Heart right ventricle (tissue), 16 donors: ENCODE measurements around the gene PACS1. TPM values are rescaled to one million over a fixed set of nuclear protein-coding genes. Genes with fewer than 3 reads are reported as not detected.

ENCODE experiments used
- ATAC-seq, 8 donors: fragments of 200-7000 bp; cut with Tn5 transposase; one replicate each; pipeline ENCODE4 v1.9.1; 2020; ENCODE audit warnings: mild to moderate bottlenecking in 8 of 8, moderate library complexity in 8 of 8, moderate number of reproducible peaks in 1 of 8
- DNase-seq, 2 donors: peaks; one replicate each; pipeline ENCODE4 v3.0.0-alpha.2; 2020
- H3K27ac ChIP-seq, 10 donors: fragments of 200-600 bp; sonication (generic) in 2 of 10; one replicate each; pipeline versions ENCODE4 v1.5.0 to v1.8.0; 2020 to 2022; ENCODE audit warnings: mild to moderate bottlenecking in 3 of 10
- H3K27me3 ChIP-seq, 7 donors: fragments of 200-600 bp; one replicate each; pipeline ENCODE4 v1.8.0; 2021 to 2022; ENCODE audit warnings: mild to moderate bottlenecking in 2 of 7
- H3K36me3 ChIP-seq, 9 donors: fragments of 200-600 bp; sonication (generic) in 1 of 9; one replicate each; pipeline versions ENCODE4 v1.5.0 to v1.8.0; 2020 to 2022; ENCODE audit warnings: mild to moderate bottlenecking in 2 of 9
- H3K4me1 ChIP-seq, 9 donors: fragments of 200-600 bp; sonication (generic) in 1 of 9; one replicate each; pipeline versions ENCODE4 v1.5.0 to v1.8.0; 2020 to 2022; ENCODE audit warnings: mild to moderate bottlenecking in 4 of 9
- H3K4me3 ChIP-seq, 10 donors: fragments of 200-600 bp; sonication (generic) in 2 of 10; one replicate each; pipeline versions ENCODE4 v1.5.0 to v1.8.0; 2020 to 2022; ENCODE audit warnings: mild to moderate bottlenecking in 7 of 10, moderate library complexity in 2 of 10
- H3K9me3 ChIP-seq, 11 donors: fragments of 200-600 bp in 10 of 11; sonication (generic) in 2 of 11; one replicate each; pipeline versions ENCODE4 v1.5.0 to v1.8.0; 2013 to 2022; ENCODE audit warnings: mild to moderate bottlenecking in 2 of 11, control low read depth in 1 of 11, moderate library complexity in 1 of 11
- WGBS, 2 donors: extraction: QIAGEN DNeasy Blood & Tissue Kit; methylation state at CpG; one replicate each; pipeline ENCODE4 v1.1.7; 2013; ENCODE audit warnings: inconsistent platforms in 1 of 2; 5-methylcytosine and 5-hydroxymethylcytosine counted together
- intact Hi-C, 10 donors: fragments of 100-400 bp; cut with DNase I; formaldehyde crosslinking; loops; one replicate each; pipeline versions ENCODE4 v1.11.1 to v1.14.2; 2022
- polyA plus RNA-seq, 2 donors: library from polyadenylated mRNA; stranded (reverse); fragments of 200-250 nt; gene quantifications; one replicate each; pipeline ENCODE4 v1.2.3, GENCODE V29; 2013
- total RNA-seq, 10 donors: library from RNA; stranded (reverse); fragmentation: NEBNext Ultra II Directional in 3 of 10; extraction: Animal tissue kit (Norgen Biotek cat#: 25700) in 3 of 10; gene quantifications; one replicate each; pipeline versions ENCODE4 v1.2.1 to v1.2.4, GENCODE V29; 2021 to 2023
- TF ChIP-seq, protein P1 (sequence below), 9 donors: fragments of 200-600 bp; sonication (generic) in 2 of 9; IDR thresholded peaks; one replicate each; pipeline versions ENCODE4 v1.5.0 to v1.8.0; 2021 to 2022; ENCODE audit warnings: antibody characterized with exemption in 9 of 9, mild to moderate bottlenecking in 5 of 9, moderate library complexity in 1 of 9
- donor health status: Arrhythmogenic right ventricular cardiomyopathy.
- donor health status: ischemic (EF 13 %, LVEDD 7.1; RV severe dilation, severe dysfunction).
- donor health status: healthy with polysubstance abuse.
- donor health status: DM: no; HTN: yes; CAD: no.
- donor health status: DM: no; HTN: no; CAD: no.
- donor health status: ischemic (EF 25% LVEDD 6.9; RV normal size, moderate dysfunction).
- donor health status: ischemic (EF 25% LVEDD 5.7; RV mildly dilated, moderate dysfunction).
- donor health status: healthy.
- donor health status: DM: yes; HTN: yes; CAD: no.
- donor health status: Ischemic cardiomyopathy.
- donor health status: ischemic (EF 35%, LVEDD 5.7; RV mildly dilated, moderate dysfunction).
- donor health status: nonischemic (EF 11% LVEDD 7.7; RV severe dilation, severe dysfunction).
- donor health status: DM: yes; HTN: yes; CAD: no.
- donor health status: PGD.
- donor health status: ischemic (EF 29% LVEDD 5.4; RV normal size, mild dysfunction).
- donor health status: nonischemic (EF 23%, LVEDD 6.1; RV moderate dilation, normal function).

Gene PACS1
- total and polyA plus RNA-seq, 12 donors: 24.1 to 121 (median 69.7) TPM

DNA sequence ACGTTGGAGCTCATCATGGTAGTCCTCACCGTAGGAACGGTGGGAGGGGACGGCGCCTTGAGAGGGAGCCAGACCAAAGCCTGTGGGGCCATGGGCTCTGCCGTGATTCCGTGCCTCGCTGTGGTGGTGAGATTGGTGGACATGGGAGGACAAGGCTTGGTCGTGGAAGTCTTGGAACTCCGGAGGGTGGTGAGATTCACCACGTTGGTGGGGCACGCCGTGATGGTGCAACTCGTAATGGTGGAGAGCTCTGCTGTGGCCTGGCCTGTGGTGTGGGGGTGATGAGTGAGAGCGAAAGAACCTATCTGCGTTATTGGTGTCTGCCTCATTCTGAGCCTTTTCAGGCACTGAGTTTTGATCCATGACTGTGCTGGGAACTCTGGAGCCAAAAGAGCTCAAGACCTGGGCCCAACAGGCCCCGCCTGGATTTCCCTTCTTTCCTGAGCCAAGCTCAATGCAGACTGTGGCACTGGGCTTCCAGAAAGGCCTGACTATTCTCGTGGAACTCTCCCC is 44.0 kb upstream of the PACS1 start, which contains the start of gene CATSPER1:
Gene CATSPER1, minus strand, starts transcription at position 463 of the 513 bp plus-strand sequence. Its CDS starts 100 bp downstream, at position 363.
- H3K27ac ChIP-seq: no peak within 1 kb of the TSS
- H3K9me3 ChIP-seq: no peaks in the 10 kb centered on the region
- H3K27me3 ChIP-seq: peaks cover 0 to 17% (median 7%) of the 10 kb centered on the region in 7 donors
- intact Hi-C loops: no loop called here
- H3K4me1 ChIP-seq: peaks cover 0 to 18% (median 8%) of the 10 kb centered on the region in 9 donors
- TF ChIP-seq, protein P1, sequence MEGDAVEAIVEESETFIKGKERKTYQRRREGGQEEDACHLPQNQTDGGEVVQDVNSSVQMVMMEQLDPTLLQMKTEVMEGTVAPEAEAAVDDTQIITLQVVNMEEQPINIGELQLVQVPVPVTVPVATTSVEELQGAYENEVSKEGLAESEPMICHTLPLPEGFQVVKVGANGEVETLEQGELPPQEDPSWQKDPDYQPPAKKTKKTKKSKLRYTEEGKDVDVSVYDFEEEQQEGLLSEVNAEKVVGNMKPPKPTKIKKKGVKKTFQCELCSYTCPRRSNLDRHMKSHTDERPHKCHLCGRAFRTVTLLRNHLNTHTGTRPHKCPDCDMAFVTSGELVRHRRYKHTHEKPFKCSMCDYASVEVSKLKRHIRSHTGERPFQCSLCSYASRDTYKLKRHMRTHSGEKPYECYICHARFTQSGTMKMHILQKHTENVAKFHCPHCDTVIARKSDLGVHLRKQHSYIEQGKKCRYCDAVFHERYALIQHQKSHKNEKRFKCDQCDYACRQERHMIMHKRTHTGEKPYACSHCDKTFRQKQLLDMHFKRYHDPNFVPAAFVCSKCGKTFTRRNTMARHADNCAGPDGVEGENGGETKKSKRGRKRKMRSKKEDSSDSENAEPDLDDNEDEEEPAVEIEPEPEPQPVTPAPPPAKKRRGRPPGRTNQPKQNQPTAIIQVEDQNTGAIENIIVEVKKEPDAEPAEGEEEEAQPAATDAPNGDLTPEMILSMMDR (IDR thresholded peaks at IDR 0.05): no peak
- no peaks in the 10 kb centered on the region for H3K36me3 ChIP-seq
- no peak within 1 kb of the TSS for H3K4me3 ChIP-seq
- no peak for DNase-seq
- WGBS, 2 donors: 89 to 91% methylated on average over 18 of the region's 18 CpGs
- ATAC-seq: no peak

DNA sequence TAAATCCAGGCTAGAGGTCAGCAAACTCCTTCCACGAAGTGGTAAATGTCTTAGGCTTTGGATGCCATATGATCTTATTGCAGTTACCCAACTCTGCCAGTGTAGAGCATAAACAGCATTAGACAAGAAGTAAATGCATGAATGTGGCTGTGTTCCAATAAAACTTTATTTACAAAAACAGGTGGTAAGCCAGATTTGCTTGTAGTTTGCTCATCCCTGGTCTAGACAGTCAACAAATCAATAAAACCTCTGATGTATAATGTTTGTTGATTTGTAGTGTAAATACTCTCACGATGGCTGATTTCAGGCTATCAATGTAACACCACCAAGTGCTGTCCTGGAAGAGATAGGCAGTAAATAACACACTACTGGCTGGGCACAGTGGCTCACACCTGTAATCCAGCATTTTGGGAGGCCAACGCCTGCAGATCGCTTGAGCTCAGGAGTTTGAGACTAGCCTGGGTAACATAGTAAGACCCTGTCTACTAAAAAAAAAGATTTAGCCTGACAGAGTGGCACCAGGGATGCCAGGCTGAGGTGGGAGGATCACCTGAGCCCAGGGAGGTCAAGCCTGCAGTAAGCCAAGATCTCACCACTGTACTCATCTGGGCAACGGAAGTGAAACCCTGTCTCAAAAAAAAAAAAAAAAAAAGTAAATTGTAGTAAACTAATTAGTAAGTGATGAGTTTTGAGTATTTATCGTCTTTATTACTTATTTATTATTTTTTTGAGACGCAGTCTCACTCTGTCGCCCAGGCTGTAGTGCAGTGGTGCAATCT is 36.9 kb upstream of the PACS1 start:
- TF ChIP-seq, protein P1 (IDR thresholded peaks at IDR 0.05): no peak
- ATAC-seq: no peak
- intact Hi-C loops: no loop called here

DNA sequence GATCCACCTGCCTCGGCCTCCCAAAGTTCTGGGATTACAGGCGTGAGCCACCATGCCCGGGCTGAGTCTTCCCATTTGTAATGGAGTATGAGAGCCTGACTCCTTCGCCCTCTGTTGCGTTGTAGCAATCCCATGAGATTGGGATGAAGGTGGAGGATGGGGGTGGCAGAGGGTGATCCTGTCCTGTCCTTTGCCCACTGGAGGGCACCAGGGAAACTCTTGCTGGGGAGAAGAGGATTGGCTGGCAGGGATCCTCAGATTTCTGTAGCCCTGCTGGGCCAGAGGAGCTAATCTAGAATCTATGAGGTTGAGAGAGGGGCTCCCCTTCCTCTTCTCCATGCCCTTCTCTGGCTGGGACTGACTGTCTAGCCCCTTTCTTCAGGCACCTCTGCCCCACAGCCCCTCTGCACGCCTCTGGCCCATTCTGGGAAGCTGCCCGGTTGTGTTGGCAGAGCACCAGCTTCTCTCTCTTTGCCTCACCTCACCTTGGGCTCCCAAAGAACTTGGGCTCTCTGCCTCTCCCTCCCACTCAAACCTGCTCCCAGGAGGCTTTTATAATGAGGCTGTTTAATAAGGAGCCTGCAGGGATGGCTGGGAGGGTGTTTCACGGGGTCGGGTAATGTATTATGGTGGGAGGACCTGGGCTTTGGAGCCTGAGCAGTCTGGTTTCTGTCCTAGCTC is 34.3 kb upstream of the PACS1 start:
- Histone ChIP-seq H3K36me3 (no peaks in the 10 kb centered on the region), H3K27ac (no peak overlapping the region), H3K4me1 (peaks cover 0 to 5% (median 0%) of the 10 kb centered on the region in 9 donors), H3K9me3 (no peaks in the 10 kb centered on the region), H3K4me3 (no peak overlapping the region), H3K27me3 (no peaks in the 10 kb centered on the region)
- intact Hi-C loops: no loop called here
- DNase-seq: no peak
- TF ChIP-seq, protein P1 (IDR thresholded peaks at IDR 0.05): peak in 1 of 9 donors; percentile 10
- 65 to 70% methylated on average over 9 of the region's 9 CpGs for WGBS, 2 donors
- ATAC-seq: peak in 7 of 8 donors; percentile 14 to 74 (median 45)

More for the DNA sequence above, 36.9 kb upstream of the PACS1 start:
- Histone ChIP-seq H3K27me3 (peaks cover 0 to 4% (median 0%) of the 10 kb centered on the region in 7 donors), H3K4me3 (no peak overlapping the region), H3K9me3 (no peaks in the 10 kb centered on the region), H3K27ac (no peak overlapping the region), H3K36me3 (no peaks in the 10 kb centered on the region), H3K4me1 (peaks cover 0 to 5% (median 0%) of the 10 kb centered on the region in 9 donors)
- WGBS, 2 donors: 88 to 89% methylated on average over 8 of the region's 8 CpGs
- DNase-seq: no peak

DNA sequence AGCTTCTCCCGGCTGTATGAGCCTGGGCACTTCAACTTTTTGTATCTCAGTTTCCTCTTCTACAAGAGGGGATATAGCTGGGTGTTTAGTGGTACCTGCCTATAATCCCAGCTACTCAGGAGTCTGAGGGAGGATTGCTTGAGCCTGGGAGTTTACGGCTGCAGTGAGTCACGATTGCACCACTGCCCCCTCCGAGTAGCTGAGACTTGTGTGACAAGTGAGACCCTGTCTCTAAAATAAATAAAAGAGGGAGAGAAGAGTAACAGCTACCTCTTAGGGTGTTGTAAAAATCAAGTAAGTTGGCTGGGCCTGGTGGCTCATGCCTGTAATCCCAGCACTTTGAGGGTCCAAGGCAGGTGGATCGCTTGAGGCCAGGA is 33.8 kb upstream of the PACS1 start:
- no peak overlapping the region for H3K27ac ChIP-seq
- no peak for DNase-seq
- no peak for ATAC-seq
- H3K27me3 ChIP-seq: no peaks in the 10 kb centered on the region
- no peaks in the 10 kb centered on the region for H3K9me3 ChIP-seq
- H3K4me3 ChIP-seq: no peak overlapping the region
- H3K4me1 ChIP-seq: peaks cover 0 to 5% (median 0%) of the 10 kb centered on the region in 9 donors
- H3K36me3 ChIP-seq: no peaks in the 10 kb centered on the region
- TF ChIP-seq, protein P1 (IDR thresholded peaks at IDR 0.05): no peak
- 82 to 89% methylated on average over 5 of the region's 5 CpGs for WGBS, 2 donors
- intact Hi-C loops: no loop called here
